ENCODE data around the gene PRKCI.

The PRKCI gene

GRCh38 chr3:170302008-170302407 lies 79.8 kb downstream of the PRKCI start:
- DNase-seq (ENCODE audit: extremely low spot score) = no peak
- ChIA-PET CTCF (interaction anchor here (1.2 kb wide), 2 partner anchors 26 to 112 kb away, joined by 3 to 5 read pairs; no protein-coding TSS in a partner anchor), POLR2A (no interaction called here)
- TF ChIP-seq, protein P1, sequence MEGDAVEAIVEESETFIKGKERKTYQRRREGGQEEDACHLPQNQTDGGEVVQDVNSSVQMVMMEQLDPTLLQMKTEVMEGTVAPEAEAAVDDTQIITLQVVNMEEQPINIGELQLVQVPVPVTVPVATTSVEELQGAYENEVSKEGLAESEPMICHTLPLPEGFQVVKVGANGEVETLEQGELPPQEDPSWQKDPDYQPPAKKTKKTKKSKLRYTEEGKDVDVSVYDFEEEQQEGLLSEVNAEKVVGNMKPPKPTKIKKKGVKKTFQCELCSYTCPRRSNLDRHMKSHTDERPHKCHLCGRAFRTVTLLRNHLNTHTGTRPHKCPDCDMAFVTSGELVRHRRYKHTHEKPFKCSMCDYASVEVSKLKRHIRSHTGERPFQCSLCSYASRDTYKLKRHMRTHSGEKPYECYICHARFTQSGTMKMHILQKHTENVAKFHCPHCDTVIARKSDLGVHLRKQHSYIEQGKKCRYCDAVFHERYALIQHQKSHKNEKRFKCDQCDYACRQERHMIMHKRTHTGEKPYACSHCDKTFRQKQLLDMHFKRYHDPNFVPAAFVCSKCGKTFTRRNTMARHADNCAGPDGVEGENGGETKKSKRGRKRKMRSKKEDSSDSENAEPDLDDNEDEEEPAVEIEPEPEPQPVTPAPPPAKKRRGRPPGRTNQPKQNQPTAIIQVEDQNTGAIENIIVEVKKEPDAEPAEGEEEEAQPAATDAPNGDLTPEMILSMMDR (IDR thresholded peaks at IDR 0.05; ENCODE audit: control extremely low read depth, extremely low read depth, low read depth, missing control alignments) = no peak

DNA sequence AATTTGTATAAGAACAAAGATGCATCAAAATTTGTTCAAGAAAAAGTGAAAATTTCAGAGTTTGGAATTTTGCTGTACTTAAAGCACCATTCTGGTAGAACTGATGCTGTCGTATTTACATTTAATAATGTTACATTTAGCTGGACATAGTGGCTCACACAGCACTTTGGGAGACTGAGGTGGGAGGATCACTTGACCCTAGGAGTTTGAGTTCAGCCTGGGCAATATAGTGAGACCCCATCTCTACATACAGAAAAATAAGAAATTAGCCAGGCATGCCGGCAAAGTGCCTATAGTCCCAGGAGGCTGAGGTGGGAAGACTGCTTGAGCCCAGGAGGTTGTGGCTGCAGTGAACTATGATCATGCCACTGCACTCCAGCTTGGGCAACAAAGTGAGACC lies 83.8 kb downstream of the PRKCI start:
- POLR2A ChIA-PET = no interaction called here

DNA sequence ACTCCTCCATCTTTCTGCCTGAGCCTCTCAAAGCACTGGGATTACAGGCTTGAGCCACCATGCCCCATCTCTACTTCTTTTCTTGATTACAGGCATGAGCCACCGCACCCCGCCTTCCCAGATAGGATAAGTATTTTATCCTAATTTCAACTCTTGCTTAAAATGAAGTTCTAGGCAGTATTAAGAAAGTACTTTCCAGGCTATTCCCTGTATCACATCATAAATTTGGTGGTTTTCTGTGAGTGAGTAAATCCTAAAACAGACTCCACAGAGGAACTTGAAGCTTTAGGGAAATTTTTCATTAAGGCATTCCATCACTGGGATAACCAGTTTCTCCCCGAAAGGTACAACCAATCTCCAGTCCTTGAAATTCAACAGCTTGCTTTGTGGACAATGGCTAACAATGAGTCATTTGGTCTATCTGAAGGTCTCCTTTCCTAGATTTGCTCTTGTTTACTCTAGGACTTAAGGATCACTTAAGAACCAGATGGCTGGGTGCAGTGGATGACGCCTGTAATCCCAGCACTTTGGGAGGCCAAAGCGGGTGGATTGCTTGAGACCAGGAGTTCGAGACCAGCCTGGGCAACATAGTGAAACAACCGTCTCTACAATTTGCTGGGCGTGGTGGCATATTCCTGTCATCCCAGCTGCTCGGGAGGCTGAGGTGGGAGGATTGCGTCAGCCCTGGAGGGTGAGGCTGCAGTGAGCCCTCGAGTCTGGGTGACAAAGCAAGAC lies 85.6 kb downstream of the PRKCI start:
- ChIA-PET POLR2A (interaction anchor here (0.6 kb wide), 1 partner anchor 157 kb away, joined by 5 read pairs; no protein-coding TSS in a partner anchor), CTCF (interaction anchor here (1.0 to 3.8 kb wide), 8 partner anchors 8 to 106 kb away, joined by 4 to 19 read pairs (median 6); no protein-coding TSS in a partner anchor)
- TF ChIP-seq, protein P1 (IDR thresholded peaks at IDR 0.05; ENCODE audit: control extremely low read depth, extremely low read depth, low read depth, missing control alignments) = no peak
- DNase-seq (ENCODE audit: extremely low spot score) = no peak

More for the DNA sequence above, 83.8 kb downstream of the PRKCI start:
- TF ChIP-seq, protein P1 (IDR thresholded peaks at IDR 0.05; ENCODE audit: control extremely low read depth, extremely low read depth, low read depth, missing control alignments) = no peak
- CTCF ChIA-PET = interaction anchor here (0.8 to 3.8 kb wide), 2 partner anchors 8 to 506 kb away, joined by 3 to 16 read pairs; no protein-coding TSS in a partner anchor
- DNase-seq (ENCODE audit: extremely low spot score) = no peak

- ChIA-PET CTCF (interaction anchor here (0.9 to 3.8 kb wide), 11 partner anchors 9 to 105 kb away, joined by 3 to 19 read pairs (median 4); no protein-coding TSS in a partner anchor), POLR2A (no interaction called here)
- no peak for DNase-seq (ENCODE audit: extremely low spot score)
- TF ChIP-seq, protein P1 (IDR thresholded peaks at IDR 0.05; ENCODE audit: control extremely low read depth, extremely low read depth, low read depth, missing control alignments) = no peak
Measured at GRCh38 chr3:170309046-170309445, 86.8 kb downstream of the PRKCI start.

DNA sequence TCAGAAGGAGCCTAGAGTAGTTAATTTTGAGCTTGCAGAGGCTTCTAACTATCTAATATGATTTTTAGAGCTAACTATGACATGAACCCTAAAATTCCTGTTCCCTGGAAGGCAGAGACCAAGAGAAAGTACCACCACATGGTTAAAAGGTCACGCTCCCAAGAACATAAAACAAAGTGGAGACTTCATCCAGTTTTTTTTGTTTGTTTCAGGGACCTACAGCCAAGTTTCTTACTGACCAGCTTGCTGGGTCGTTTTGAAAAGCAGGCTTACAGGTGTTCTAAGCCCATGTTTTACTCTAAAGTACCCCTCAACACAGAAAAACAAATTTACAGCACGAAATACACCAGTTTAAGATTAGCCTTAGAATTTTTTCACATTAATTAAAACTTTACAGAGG lies 95.7 kb downstream of the PRKCI start:
- ChIA-PET CTCF (interaction anchor here (1.0 to 2.2 kb wide), 7 partner anchors 9 to 96 kb away, joined by 3 to 6 read pairs (median 4); no protein-coding TSS in a partner anchor), POLR2A (interaction anchor here (0.6 kb wide), 1 partner anchor 841 kb away, joined by 3 read pairs; no protein-coding TSS in a partner anchor)
- TF ChIP-seq, protein P1 (IDR thresholded peaks at IDR 0.05; ENCODE audit: control extremely low read depth, extremely low read depth, low read depth, missing control alignments) = no peak
- no peak for DNase-seq (ENCODE audit: extremely low spot score)

GRCh38 chr3:170320461-170321121 lies 98.4 kb downstream of the PRKCI start:
- CTCF ChIA-PET = interaction anchor here (0.7 to 1.7 kb wide), 4 partner anchors 8 to 93 kb away, joined by 3 to 4 read pairs (median 4); no protein-coding TSS in a partner anchor
- POLR2A ChIA-PET = no interaction called here
- TF ChIP-seq, protein P1 (IDR thresholded peaks at IDR 0.05; ENCODE audit: control extremely low read depth, extremely low read depth, low read depth, missing control alignments) = no peak
- DNase-seq (ENCODE audit: extremely low spot score) = no peak

All from GM10248 (cell line).